PFSK-1 (cell line): Measurements from ENCODE around the gene MAP2K5.

Experiments
- FOXP2 ChIP-seq: optimal IDR thresholded peaks from 2 replicates; pipeline ENCODE3; 2011; ENCODE audit warnings: borderline replicate concordance, control low read depth, inconsistent platforms; ENCODE audit not compliant: insufficient read depth; ENCODE audit errors: extremely low read length, extremely low read depth
- POLR2AphosphoS5 ChIP-seq: IDR thresholded peaks from 2 replicates; pipeline ENCODE4 v1.6.1; 2012; ENCODE audit warnings: low read depth, mild to moderate bottlenecking, control low read depth, low read length, moderate library complexity
- REST ChIP-seq, 2 experiments: IDR thresholded peaks; 2 replicates each; pipeline versions ENCODE4 v1.6.1 to v1.8.0; 2011 to 2012; ENCODE audit warnings: low read depth in 2 of 2, low read length in 2 of 2, control low read depth in 1 of 2, inconsistent platforms in 1 of 2, mild to moderate bottlenecking in 1 of 2, moderate library complexity in 1 of 2; ENCODE audit not compliant: insufficient read depth in 1 of 2
- SIN3A ChIP-seq: IDR thresholded peaks from 2 replicates; pipeline ENCODE4 v1.6.1; 2012; ENCODE audit warnings: mild to moderate bottlenecking, low read length, moderate library complexity, borderline replicate concordance; ENCODE audit not compliant: insufficient read depth
- TAF1 ChIP-seq: IDR thresholded peaks from 2 replicates; pipeline ENCODE4 v1.6.1; 2012; ENCODE audit warnings: low read length, control low read depth, borderline replicate concordance; ENCODE audit not compliant: insufficient read depth

GRCh38 chr15:67809441-67809840, 266.9 kb downstream of the MAP2K5 start:
- TF ChIP-seq TAF1 (no peak), POLR2AphosphoS5 (no peak), REST (IDR thresholded peaks at IDR 0.05; ENCODE audit: insufficient read depth in 1 of 2, low read depth in 2 of 2, low read length in 2 of 2) (no peak), SIN3A (no peak), FOXP2 (no peak)
